Breast epithelium (tissue), 3 donors: ENCODE results near the gene KRT4.

Experiments used
- POLR2A ChIP-seq: fragments of 450-650 bp; IDR thresholded peaks from one replicate; pipeline ENCODE4 v1.6.1; 2016; ENCODE audit warnings: antibody characterized with exemption, mild to moderate bottlenecking, moderate library complexity
- POLR2AphosphoS5 ChIP-seq, 3 donors: sonication (generic); formaldehyde crosslinking; IDR thresholded peaks; one replicate each; pipeline ENCODE4 v1.6.1; 2017; ENCODE audit warnings: antibody characterized with exemption in 3 of 3
- TF ChIP-seq, protein P1 (sequence below), 3 donors: fragments of 450-650 bp; IDR thresholded peaks; one replicate each; pipeline ENCODE4 v1.5.1; 2016 to 2017; ENCODE audit warnings: antibody characterized with exemption in 3 of 3, mild to moderate bottlenecking in 3 of 3, moderate library complexity in 3 of 3

DNA sequence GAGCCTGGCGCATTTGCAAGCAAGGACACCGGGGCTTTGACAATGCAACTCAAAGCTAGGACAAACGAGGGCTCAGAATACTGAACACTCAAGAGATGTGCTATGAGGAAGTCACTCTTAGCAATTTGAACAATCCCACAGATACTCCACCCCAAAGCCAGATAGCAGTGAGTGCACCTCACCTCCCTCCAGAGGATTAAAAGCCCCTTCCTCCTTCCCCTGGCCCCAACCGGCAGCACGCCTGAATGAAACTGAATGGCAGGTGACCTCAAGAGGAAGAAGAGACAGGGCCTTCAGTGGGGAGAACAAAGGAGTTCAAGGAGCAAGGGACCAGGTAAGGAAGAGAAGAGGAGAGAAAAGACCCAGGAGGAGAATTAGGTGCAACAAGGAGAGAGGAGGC is 36.8 kb upstream of the KRT4 start:
- TF ChIP-seq POLR2A, result no peak
- TF ChIP-seq, protein P1, sequence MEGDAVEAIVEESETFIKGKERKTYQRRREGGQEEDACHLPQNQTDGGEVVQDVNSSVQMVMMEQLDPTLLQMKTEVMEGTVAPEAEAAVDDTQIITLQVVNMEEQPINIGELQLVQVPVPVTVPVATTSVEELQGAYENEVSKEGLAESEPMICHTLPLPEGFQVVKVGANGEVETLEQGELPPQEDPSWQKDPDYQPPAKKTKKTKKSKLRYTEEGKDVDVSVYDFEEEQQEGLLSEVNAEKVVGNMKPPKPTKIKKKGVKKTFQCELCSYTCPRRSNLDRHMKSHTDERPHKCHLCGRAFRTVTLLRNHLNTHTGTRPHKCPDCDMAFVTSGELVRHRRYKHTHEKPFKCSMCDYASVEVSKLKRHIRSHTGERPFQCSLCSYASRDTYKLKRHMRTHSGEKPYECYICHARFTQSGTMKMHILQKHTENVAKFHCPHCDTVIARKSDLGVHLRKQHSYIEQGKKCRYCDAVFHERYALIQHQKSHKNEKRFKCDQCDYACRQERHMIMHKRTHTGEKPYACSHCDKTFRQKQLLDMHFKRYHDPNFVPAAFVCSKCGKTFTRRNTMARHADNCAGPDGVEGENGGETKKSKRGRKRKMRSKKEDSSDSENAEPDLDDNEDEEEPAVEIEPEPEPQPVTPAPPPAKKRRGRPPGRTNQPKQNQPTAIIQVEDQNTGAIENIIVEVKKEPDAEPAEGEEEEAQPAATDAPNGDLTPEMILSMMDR (IDR thresholded peaks at IDR 0.05), result no peak
- TF ChIP-seq POLR2AphosphoS5 (IDR thresholded peaks at IDR 0.05), result no peak
